ENCODE measurements around the gene TMEM238L.

Gene TMEM238L

DNA sequence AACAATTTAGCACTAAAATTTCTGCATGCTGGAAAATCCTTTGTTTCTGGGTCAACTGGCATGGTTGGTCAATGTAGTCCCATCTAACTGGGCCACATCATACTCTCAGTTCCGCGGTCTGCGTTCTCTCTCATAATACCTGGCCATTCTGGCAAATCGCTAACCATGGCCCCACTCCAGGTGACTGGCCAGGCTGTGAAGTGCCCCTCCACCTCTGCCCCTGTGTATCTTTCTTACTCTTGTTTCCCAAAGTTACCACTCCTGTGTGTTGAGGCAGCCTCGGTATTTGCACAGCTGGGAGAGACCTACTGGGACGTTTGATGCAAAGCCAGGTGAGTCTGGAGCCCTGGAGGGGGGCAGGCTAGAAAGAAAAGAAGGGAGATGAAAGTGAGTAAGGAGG is 2.0 kb upstream of the TMEM238L start:
- no peaks in the 10 kb centered on the region for H3K9me3 ChIP-seq (ENCODE audit: control insufficient read depth in 2 of 2, low read length in 2 of 2)
- H3K27ac ChIP-seq (ENCODE audit: low read length) = no peak overlapping the region
- H3K36me3 ChIP-seq (ENCODE audit: control insufficient read depth in 2 of 2, insufficient read depth in 2 of 2, low read length in 2 of 2) = no peaks in the 10 kb centered on the region
- no peak overlapping the region for H3K9ac ChIP-seq (ENCODE audit: low read length in 2 of 2)
- H3K4me1 ChIP-seq (ENCODE audit: control insufficient read depth, insufficient read depth, low read length) = no peaks in the 10 kb centered on the region
- no peak overlapping the region for H3K4me3 ChIP-seq (ENCODE audit: low read length in 2 of 2)
- H3K27me3 ChIP-seq (ENCODE audit: control insufficient read depth in 1 of 2, insufficient read depth in 2 of 2, low read length in 2 of 2) = no peaks in the 10 kb centered on the region

DNA sequence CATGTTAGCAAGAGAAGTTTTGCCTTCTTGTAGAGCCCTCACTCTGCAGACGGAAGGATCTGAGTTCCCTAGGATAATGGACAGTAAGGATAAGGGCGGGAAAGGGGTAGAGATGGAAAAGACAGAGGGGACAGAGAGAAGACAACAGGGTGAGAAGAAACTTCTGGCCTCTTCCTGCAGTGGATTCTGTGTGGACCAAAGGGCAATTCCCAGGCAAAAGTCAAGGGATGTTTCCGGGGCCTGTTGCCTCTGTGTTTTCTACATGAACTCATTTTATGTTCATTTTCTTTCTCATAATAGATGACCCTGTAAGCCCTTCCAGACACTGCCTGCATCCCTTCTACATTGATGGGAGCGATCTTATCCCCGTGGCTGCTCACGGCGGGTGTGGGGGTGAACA is 647 bp upstream of the TMEM238L start:
- H3K4me1 ChIP-seq (ENCODE audit: control insufficient read depth, insufficient read depth, low read length) = no peaks in the 10 kb centered on the region
- H3K4me3 ChIP-seq (ENCODE audit: low read length in 2 of 2) = no peak overlapping the region
- H3K9me3 ChIP-seq (ENCODE audit: control insufficient read depth in 2 of 2, low read length in 2 of 2) = no peaks in the 10 kb centered on the region
- no peak overlapping the region for H3K9ac ChIP-seq (ENCODE audit: low read length in 2 of 2)
- no peaks in the 10 kb centered on the region for H3K36me3 ChIP-seq (ENCODE audit: control insufficient read depth in 2 of 2, insufficient read depth in 2 of 2, low read length in 2 of 2)
- no peak overlapping the region for H3K27ac ChIP-seq (ENCODE audit: low read length)
- no peaks in the 10 kb centered on the region for H3K27me3 ChIP-seq (ENCODE audit: control insufficient read depth in 1 of 2, insufficient read depth in 2 of 2, low read length in 2 of 2)

DNA sequence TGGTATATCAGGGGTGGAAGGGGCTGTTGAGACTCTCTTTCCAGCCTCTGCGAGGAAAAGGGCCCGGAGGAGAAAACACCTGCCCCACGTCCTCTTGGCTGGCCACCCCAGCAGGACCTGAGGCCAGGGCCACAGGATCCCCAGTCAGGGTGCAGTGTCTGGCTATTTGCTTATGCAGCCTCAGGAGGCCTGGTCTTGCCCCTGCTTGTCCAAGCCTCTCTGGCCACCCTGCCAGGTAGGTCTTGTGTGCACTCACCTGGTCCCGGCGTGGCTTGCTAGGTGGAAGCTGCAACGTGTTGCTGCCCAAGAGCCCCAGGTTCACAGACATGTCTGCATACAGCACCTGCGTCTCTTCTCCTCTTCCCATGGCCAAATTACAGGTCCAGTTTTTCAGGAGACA is 549 bp downstream of the TMEM238L start:
- Histone ChIP-seq H3K9me3 (ENCODE audit: control insufficient read depth in 2 of 2, low read length in 2 of 2) (no peaks in the 10 kb centered on the region), H3K36me3 (ENCODE audit: control insufficient read depth in 2 of 2, insufficient read depth in 2 of 2, low read length in 2 of 2) (no peaks in the 10 kb centered on the region), H3K27me3 (ENCODE audit: control insufficient read depth in 1 of 2, insufficient read depth in 2 of 2, low read length in 2 of 2) (no peaks in the 10 kb centered on the region), H3K27ac (ENCODE audit: low read length) (no peak overlapping the region), H3K4me3 (ENCODE audit: low read length in 2 of 2) (no peak overlapping the region), H3K4me1 (ENCODE audit: control insufficient read depth, insufficient read depth, low read length) (peaks cover under 1% of the 10 kb centered on the region), H3K9ac (ENCODE audit: low read length in 2 of 2) (no peak overlapping the region)

DNA sequence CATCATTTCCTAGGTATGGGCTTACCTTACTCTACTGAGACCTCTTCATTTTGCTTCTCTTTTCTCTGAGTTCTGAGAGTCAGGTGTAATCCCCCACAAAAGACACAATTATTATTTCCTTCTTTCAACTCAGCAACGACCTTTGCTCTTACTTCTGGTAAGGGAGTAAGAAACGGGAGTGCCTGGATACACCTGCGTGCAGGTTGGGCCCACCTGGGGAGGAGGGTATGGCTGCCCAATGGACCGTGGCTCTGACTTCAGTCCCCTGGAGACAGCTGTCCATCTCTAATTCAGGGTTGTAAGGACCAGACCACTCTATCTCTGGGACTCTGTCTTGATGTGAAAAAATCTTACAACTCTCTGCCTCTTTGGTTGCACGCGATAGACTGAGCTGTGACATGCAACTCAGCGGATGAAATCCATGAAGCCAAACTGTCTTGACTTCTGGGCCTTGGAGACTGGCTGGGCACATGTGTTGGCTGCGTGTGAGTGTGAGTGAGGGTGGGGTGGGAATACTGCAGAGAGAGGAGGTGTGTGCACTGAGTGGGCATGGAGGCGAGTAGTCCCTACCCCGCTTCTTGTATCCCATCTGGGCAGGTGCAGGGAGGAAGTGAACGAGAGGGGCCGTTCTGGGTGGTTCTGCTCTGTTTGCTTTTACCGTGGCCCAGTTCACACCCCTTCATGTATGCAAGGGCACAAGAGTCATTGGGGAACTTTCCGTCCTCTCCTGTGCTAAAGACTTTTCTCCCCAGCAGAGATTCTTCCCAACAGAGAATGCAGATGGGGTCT is 1.2 kb downstream of the TMEM238L start:
- no peak overlapping the region for H3K9ac ChIP-seq (ENCODE audit: low read length in 2 of 2)
- peaks cover 5% of the 10 kb centered on the region for H3K4me1 ChIP-seq (ENCODE audit: control insufficient read depth, insufficient read depth, low read length)
- no peaks in the 10 kb centered on the region for H3K36me3 ChIP-seq (ENCODE audit: control insufficient read depth in 2 of 2, insufficient read depth in 2 of 2, low read length in 2 of 2)
- H3K4me3 ChIP-seq (ENCODE audit: low read length in 2 of 2) = no peak overlapping the region
- H3K9me3 ChIP-seq (ENCODE audit: control insufficient read depth in 2 of 2, low read length in 2 of 2) = no peaks in the 10 kb centered on the region
- no peak overlapping the region for H3K27ac ChIP-seq (ENCODE audit: low read length)
- H3K27me3 ChIP-seq (ENCODE audit: control insufficient read depth in 1 of 2, insufficient read depth in 2 of 2, low read length in 2 of 2) = no peaks in the 10 kb centered on the region

DNA sequence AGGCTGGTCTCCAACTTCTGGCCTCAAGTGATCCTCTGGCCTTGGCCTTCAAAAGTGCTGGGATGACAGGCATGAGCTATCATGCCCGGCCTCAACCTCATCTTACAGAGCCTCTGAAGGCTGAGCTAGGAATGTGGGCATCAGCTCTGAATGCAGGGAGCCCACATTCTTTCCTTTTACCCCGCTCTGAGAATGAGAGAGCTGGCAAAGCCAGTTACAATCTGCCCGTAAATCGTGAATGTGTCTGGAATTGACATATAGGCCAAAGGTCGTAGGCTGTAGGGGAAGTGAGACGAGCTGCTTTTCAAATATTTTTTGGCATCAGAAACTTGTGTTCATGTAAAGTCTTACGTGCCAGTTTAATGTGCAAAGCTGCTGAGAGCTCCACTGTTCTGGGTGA is 4.5 kb downstream of the TMEM238L start:
- H3K36me3 ChIP-seq (ENCODE audit: control insufficient read depth in 2 of 2, insufficient read depth in 2 of 2, low read length in 2 of 2) = no peaks in the 10 kb centered on the region
- no peak overlapping the region for H3K27ac ChIP-seq (ENCODE audit: low read length)
- H3K27me3 ChIP-seq (ENCODE audit: control insufficient read depth in 1 of 2, insufficient read depth in 2 of 2, low read length in 2 of 2) = no peaks in the 10 kb centered on the region
- H3K9ac ChIP-seq (ENCODE audit: low read length in 2 of 2) = no peak overlapping the region
- no peak overlapping the region for H3K4me3 ChIP-seq (ENCODE audit: low read length in 2 of 2)
- no peaks in the 10 kb centered on the region for H3K9me3 ChIP-seq (ENCODE audit: control insufficient read depth in 2 of 2, low read length in 2 of 2)
- peaks cover 5% of the 10 kb centered on the region for H3K4me1 ChIP-seq (ENCODE audit: control insufficient read depth, insufficient read depth, low read length)

DNA sequence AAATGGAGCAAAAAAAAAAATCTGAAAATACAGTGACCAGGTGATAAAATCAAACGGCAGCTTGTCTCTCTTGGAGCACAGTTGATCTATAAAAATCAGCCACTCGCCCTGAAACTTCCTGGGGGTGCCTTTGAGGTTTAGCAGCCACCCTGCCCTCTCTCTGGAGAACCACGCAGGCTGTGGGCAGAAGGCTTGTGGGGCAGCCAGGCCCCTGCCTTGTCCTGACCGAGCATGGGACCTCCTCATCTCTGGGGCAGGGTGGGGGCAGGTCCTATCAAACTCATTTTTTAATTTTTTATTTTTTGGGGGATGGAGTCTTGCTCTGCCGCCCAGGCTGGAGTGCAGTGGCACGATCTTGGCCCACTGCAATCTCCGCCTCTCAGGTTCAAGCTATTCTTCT is 5.0 kb downstream of the TMEM238L start:
- H3K4me3 ChIP-seq (ENCODE audit: low read length in 2 of 2) = no peak overlapping the region
- no peak overlapping the region for H3K9ac ChIP-seq (ENCODE audit: low read length in 2 of 2)
- no peaks in the 10 kb centered on the region for H3K36me3 ChIP-seq (ENCODE audit: control insufficient read depth in 2 of 2, insufficient read depth in 2 of 2, low read length in 2 of 2)
- H3K27me3 ChIP-seq (ENCODE audit: control insufficient read depth in 1 of 2, insufficient read depth in 2 of 2, low read length in 2 of 2) = no peaks in the 10 kb centered on the region
- H3K9me3 ChIP-seq (ENCODE audit: control insufficient read depth in 2 of 2, low read length in 2 of 2) = no peaks in the 10 kb centered on the region
- H3K4me1 ChIP-seq (ENCODE audit: control insufficient read depth, insufficient read depth, low read length) = peaks cover 5% of the 10 kb centered on the region
- no peak overlapping the region for H3K27ac ChIP-seq (ENCODE audit: low read length)

DNA sequence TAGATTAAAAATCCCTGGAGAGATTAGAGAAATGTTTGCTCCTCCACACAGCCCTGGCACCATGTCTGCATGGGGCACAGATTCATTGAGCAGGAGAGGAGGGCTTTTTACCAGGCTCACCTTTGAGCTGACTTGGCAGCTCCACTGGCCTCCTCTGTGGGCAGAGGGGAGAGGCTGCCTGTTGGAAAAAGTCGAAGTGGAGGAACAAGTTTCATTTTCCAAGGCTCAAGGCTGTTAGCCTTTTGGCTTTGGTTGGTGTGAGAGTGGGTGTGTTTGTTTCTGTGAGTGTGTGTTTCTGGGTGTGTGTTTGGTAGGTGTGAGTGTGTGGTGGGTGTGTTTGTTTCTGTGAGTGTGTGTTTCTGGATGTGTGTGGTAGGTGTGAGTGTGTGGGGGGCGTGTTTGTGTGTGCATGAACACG is 5.6 kb downstream of the TMEM238L start:
- Histone ChIP-seq H3K27ac (ENCODE audit: low read length) (no peak overlapping the region), H3K36me3 (ENCODE audit: control insufficient read depth in 2 of 2, insufficient read depth in 2 of 2, low read length in 2 of 2) (no peaks in the 10 kb centered on the region), H3K4me3 (ENCODE audit: low read length in 2 of 2) (no peak overlapping the region), H3K4me1 (ENCODE audit: control insufficient read depth, insufficient read depth, low read length) (peaks cover 5% of the 10 kb centered on the region), H3K27me3 (ENCODE audit: control insufficient read depth in 1 of 2, insufficient read depth in 2 of 2, low read length in 2 of 2) (no peaks in the 10 kb centered on the region), H3K9me3 (ENCODE audit: control insufficient read depth in 2 of 2, low read length in 2 of 2) (no peaks in the 10 kb centered on the region), H3K9ac (ENCODE audit: low read length in 2 of 2) (no peak overlapping the region)

DNA sequence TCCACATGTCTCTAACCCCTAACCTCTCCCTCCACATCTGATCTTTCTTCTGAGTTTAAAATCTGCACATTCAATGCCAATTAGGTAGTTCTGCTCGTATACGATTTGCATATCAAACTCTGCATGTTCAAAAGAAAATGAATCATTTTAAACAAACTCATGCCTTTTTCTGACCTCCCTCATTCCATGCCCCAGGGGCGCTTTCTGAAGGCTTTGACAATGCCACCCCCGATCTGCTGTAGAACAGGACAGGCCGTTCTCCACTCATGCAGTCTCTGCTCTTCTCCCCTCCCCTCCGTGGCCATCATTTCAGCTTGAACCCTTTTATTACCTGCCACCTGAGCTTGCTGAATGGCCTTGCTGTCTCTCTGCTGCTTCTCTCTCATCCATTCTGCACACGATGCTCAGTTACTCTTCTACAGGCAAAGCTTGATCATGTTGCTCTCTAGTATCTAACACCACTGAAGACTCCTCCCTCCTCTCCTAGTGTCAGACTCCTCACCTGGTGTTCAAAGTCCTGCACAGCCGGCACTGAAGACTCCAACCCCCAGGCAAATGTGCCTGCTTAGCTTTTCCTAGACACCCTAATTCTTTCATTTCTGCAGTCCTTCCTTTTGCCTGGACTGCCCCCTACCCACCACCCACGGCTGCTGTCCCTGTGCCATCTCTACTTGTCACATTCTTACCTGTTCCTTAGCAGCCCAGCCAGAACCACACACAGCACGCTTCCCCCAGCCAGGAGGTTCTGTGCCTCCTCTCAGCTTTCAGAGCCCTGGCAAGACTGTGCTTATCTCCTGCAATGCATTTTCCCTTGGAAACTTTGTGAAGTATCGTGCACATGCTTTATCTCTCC is 6.2 kb downstream of the TMEM238L start:
- H3K4me3 ChIP-seq (ENCODE audit: low read length in 2 of 2) = no peak overlapping the region
- H3K27ac ChIP-seq (ENCODE audit: low read length) = no peak overlapping the region
- H3K9me3 ChIP-seq (ENCODE audit: control insufficient read depth in 2 of 2, low read length in 2 of 2) = no peaks in the 10 kb centered on the region
- H3K27me3 ChIP-seq (ENCODE audit: control insufficient read depth in 1 of 2, insufficient read depth in 2 of 2, low read length in 2 of 2) = no peaks in the 10 kb centered on the region
- H3K36me3 ChIP-seq (ENCODE audit: control insufficient read depth in 2 of 2, insufficient read depth in 2 of 2, low read length in 2 of 2) = no peaks in the 10 kb centered on the region
- H3K4me1 ChIP-seq (ENCODE audit: control insufficient read depth, insufficient read depth, low read length) = peaks cover 5% of the 10 kb centered on the region
- H3K9ac ChIP-seq (ENCODE audit: low read length in 2 of 2) = no peak overlapping the region

DNA sequence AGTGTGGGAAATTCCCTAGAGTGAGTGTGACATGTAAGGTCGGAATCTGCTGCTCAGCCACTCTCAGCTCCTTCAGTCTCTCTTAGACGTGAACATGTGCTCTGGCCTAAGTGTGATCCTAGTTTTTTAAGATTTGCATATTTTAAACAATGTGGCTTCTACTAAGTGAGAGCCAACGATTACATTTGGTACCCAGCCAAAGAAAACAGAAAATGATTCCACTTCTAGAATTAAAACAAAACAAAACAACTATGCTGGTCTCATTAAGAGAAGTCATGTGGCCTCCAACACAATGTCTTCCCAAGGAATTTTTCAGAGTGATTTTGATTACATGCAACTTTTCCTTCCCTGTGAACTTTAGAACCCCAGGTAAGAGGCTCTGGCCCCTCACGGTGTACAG is 10.1 kb downstream of the TMEM238L start:
- Histone ChIP-seq H3K27me3 (ENCODE audit: control insufficient read depth in 1 of 2, insufficient read depth in 2 of 2, low read length in 2 of 2) (no peaks in the 10 kb centered on the region), H3K36me3 (ENCODE audit: control insufficient read depth in 2 of 2, insufficient read depth in 2 of 2, low read length in 2 of 2) (no peaks in the 10 kb centered on the region), H3K4me3 (ENCODE audit: low read length in 2 of 2) (no peak overlapping the region), H3K27ac (ENCODE audit: low read length) (no peak overlapping the region), H3K9ac (ENCODE audit: low read length in 2 of 2) (no peak overlapping the region), H3K9me3 (ENCODE audit: control insufficient read depth in 2 of 2, low read length in 2 of 2) (no peaks in the 10 kb centered on the region), H3K4me1 (ENCODE audit: control insufficient read depth, insufficient read depth, low read length) (peaks cover 5% of the 10 kb centered on the region)

DNA sequence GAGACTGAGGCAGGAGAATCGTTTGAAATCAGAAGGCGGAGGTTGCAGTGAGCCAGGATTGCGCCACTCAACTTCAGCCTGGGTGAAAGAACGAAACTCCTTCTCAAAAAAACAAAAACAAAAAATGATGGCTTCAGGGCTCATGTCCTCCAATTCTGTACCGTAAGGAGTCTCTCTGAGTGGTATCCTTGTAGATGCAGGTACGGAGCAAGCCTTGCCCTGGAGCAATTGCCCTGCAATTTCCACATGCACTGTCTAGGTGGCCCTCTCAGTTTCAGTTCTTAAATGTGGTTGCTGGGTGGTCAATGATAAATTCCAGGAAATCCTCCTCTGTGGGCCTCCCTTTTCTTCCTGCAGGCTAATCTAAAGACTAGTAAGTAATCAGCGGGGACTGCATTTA is 10.6 kb downstream of the TMEM238L start:
- no peak overlapping the region for H3K4me3 ChIP-seq (ENCODE audit: low read length in 2 of 2)
- H3K9ac ChIP-seq (ENCODE audit: low read length in 2 of 2) = no peak overlapping the region
- H3K9me3 ChIP-seq (ENCODE audit: control insufficient read depth in 2 of 2, low read length in 2 of 2) = no peaks in the 10 kb centered on the region
- no peaks in the 10 kb centered on the region for H3K27me3 ChIP-seq (ENCODE audit: control insufficient read depth in 1 of 2, insufficient read depth in 2 of 2, low read length in 2 of 2)
- peaks cover 3% of the 10 kb centered on the region for H3K4me1 ChIP-seq (ENCODE audit: control insufficient read depth, insufficient read depth, low read length)
- no peaks in the 10 kb centered on the region for H3K36me3 ChIP-seq (ENCODE audit: control insufficient read depth in 2 of 2, insufficient read depth in 2 of 2, low read length in 2 of 2)
- H3K27ac ChIP-seq (ENCODE audit: low read length) = no peak overlapping the region

DNA sequence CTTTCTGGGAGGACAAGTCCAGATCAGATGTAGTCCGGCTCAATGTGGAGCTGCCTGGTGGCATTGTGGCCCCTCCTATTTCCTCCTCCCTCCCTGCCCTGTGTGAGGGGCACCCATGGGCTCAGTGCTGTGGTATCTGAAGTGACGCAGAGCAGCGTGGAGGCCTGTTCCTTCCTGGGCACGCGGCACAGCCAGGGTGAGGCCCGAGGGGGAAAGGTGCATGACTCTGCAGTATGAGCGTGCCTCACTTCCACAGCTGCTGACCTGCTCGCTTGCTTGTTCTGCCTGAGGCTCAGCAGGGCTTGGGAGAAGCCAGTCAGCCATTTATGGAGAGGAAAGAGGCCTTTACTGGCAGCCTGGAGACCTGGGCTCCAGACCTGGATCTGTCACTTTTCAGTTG is 11.7 kb downstream of the TMEM238L start:
- H3K9me3 ChIP-seq (ENCODE audit: control insufficient read depth in 2 of 2, low read length in 2 of 2) = no peaks in the 10 kb centered on the region
- H3K27me3 ChIP-seq (ENCODE audit: control insufficient read depth in 1 of 2, insufficient read depth in 2 of 2, low read length in 2 of 2) = no peaks in the 10 kb centered on the region
- no peak overlapping the region for H3K4me3 ChIP-seq (ENCODE audit: low read length in 2 of 2)
- no peaks in the 10 kb centered on the region for H3K4me1 ChIP-seq (ENCODE audit: control insufficient read depth, insufficient read depth, low read length)
- H3K36me3 ChIP-seq (ENCODE audit: control insufficient read depth in 2 of 2, insufficient read depth in 2 of 2, low read length in 2 of 2) = no peaks in the 10 kb centered on the region
- H3K9ac ChIP-seq (ENCODE audit: low read length in 2 of 2) = no peak overlapping the region
- H3K27ac ChIP-seq (ENCODE audit: low read length) = no peak overlapping the region
